Chondrocyte (in vitro differentiated cells): Measurements from ENCODE around the gene ESYT2. TPM values are rescaled to one million over a fixed set of nuclear protein-coding genes. Genes with fewer than 3 reads are reported as not detected.

ENCODE experiments used
- DNase-seq: peaks from one replicate; pipeline ENCODE4 v3.0.0; 2021; ENCODE audit warnings: mixed read lengths, low spot score
- H3K27ac Mint-ChIP-seq: one replicate; pipeline ENCODE4 v1.8.0; 2021; ENCODE audit warnings: mild to moderate bottlenecking, moderate library complexity, mixed read lengths; ENCODE audit not compliant: unreplicated experiment
- H3K27me3 Mint-ChIP-seq: 2 replicates; pipeline ENCODE4 v1.8.0; 2021; ENCODE audit warnings: low read depth, mixed read lengths
- H3K36me3 Mint-ChIP-seq: 2 replicates; pipeline ENCODE4 v1.8.0; 2021; ENCODE audit warnings: low read depth, mixed read lengths
- H3K4me1 Mint-ChIP-seq: 2 replicates; pipeline ENCODE4 v1.8.0; 2021; ENCODE audit warnings: low read depth, mild to moderate bottlenecking, mixed read lengths
- H3K4me3 Mint-ChIP-seq: one replicate; pipeline ENCODE4 v1.8.0; 2021; ENCODE audit warnings: mild to moderate bottlenecking, moderate library complexity, mixed read lengths; ENCODE audit not compliant: unreplicated experiment
- H3K9me3 Mint-ChIP-seq: 2 replicates; pipeline ENCODE4 v1.8.0; 2021; ENCODE audit warnings: low read depth, mixed read lengths
- CTCF ChIP-seq: fragments of 200-600 bp; sonication (generic); IDR thresholded peaks from 2 replicates; pipeline ENCODE4 v1.5.0; 2021; ENCODE audit warnings: antibody characterized with exemption, mild to moderate bottlenecking, moderate library complexity
- total RNA-seq: library from RNA; stranded (reverse); gene quantifications from 3 replicates; pipeline ENCODE4 v1.2.1, GENCODE V29; 2021

ESYT2 gene
- total RNA-seq, 1 donor from 2014 or later, result 108 TPM

DNA sequence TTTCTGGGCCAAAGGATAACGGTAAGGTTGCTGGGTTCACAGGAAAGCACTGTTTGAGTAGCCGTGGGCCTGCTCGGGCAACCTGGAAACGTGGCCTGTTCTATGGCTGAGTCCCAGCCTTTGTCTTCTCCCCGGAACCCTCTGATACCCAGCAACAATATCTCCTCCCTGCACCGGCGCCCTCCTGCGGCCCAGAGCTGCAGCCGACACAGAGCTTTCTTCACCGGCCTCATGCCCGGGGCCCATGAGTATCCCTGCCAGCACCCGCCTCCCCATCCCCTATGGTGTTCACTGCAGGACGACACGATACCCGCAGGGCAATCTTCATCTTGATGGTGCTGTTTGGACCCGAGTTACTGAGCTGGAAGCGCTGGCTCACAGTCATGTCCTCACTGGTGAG lies 86.1 kb downstream of the ESYT2 start:
- no peak for TF ChIP-seq CTCF
- no peaks in the 10 kb centered on the region for H3K9me3 Mint-ChIP-seq
- DNase-seq, result no peak
- no peak overlapping the region for H3K4me3 Mint-ChIP-seq
- no peaks in the 10 kb centered on the region for H3K27me3 Mint-ChIP-seq
- no peak overlapping the region for H3K27ac Mint-ChIP-seq
- H3K4me1 Mint-ChIP-seq, result peaks cover 26% of the 10 kb centered on the region
- peaks cover 47% of the 10 kb centered on the region for H3K36me3 Mint-ChIP-seq

GRCh38 chr7:158742065-158742821 lies 87.1 kb downstream of the ESYT2 start:
- no peaks in the 10 kb centered on the region for H3K27me3 Mint-ChIP-seq
- no peak for DNase-seq
- H3K27ac Mint-ChIP-seq, result no peak overlapping the region
- H3K4me1 Mint-ChIP-seq, result peaks cover 26% of the 10 kb centered on the region
- peaks cover 45% of the 10 kb centered on the region for H3K36me3 Mint-ChIP-seq
- no peaks in the 10 kb centered on the region for H3K9me3 Mint-ChIP-seq
- no peak for TF ChIP-seq CTCF
- no peak overlapping the region for H3K4me3 Mint-ChIP-seq

DNA sequence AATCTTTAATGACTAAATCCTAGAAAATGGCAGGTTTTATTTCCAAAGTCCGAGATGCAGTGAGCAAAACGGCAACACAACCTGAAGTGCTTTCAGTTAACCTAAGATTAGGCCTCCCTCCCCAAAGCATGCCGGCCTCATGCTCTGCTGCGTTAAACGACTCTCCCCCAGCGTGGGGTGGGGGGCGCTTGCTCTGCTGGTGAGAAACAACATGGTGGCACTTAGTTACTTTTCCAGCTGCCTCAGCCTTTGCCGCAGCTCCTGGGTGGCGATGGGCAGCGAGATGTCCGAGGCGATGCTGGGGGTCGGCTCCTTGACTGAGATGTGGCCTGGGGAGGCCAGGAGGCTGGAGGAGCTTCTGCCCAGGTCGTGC lies 88.0 kb downstream of the ESYT2 start:
- no peaks in the 10 kb centered on the region for H3K27me3 Mint-ChIP-seq
- TF ChIP-seq CTCF, result no peak
- peaks cover 26% of the 10 kb centered on the region for H3K4me1 Mint-ChIP-seq
- H3K36me3 Mint-ChIP-seq, result peaks cover 45% of the 10 kb centered on the region
- no peaks in the 10 kb centered on the region for H3K9me3 Mint-ChIP-seq
- peak overlapping the region; percentile 89 for H3K27ac Mint-ChIP-seq
- DNase-seq, result no peak
- no peak overlapping the region for H3K4me3 Mint-ChIP-seq

GRCh38 chr7:158740657-158741293 lies 88.5 kb downstream of the ESYT2 start:
- no peaks in the 10 kb centered on the region for H3K27me3 Mint-ChIP-seq
- DNase-seq, result no peak
- no peak overlapping the region for H3K4me3 Mint-ChIP-seq
- no peaks in the 10 kb centered on the region for H3K9me3 Mint-ChIP-seq
- H3K36me3 Mint-ChIP-seq, result peaks cover 45% of the 10 kb centered on the region
- peaks cover 29% of the 10 kb centered on the region for H3K4me1 Mint-ChIP-seq
- peak overlapping the region; percentile 89 for H3K27ac Mint-ChIP-seq
- peak; percentile 22 for TF ChIP-seq CTCF

- H3K4me1 Mint-ChIP-seq, result peaks cover 34% of the 10 kb centered on the region
- H3K27me3 Mint-ChIP-seq, result no peaks in the 10 kb centered on the region
- no peak for DNase-seq
- H3K4me3 Mint-ChIP-seq, result peak overlapping the region; percentile 32
- H3K9me3 Mint-ChIP-seq, result no peaks in the 10 kb centered on the region
- H3K27ac Mint-ChIP-seq, result peak overlapping the region; percentile 89
- peaks cover 47% of the 10 kb centered on the region for H3K36me3 Mint-ChIP-seq
- peak; percentile 37 for TF ChIP-seq CTCF
Observed at GRCh38 chr7:158740013-158740656, 89.2 kb downstream of the ESYT2 start.
